NCI-H345 treated with DMSO at 0.1 percent for 48 hours (cell line): ENCODE measurements around the gene THBS2.
"Not testable (repeated sequence)": the region's sequence is repeated elsewhere in the genome, so short reads cannot be mapped to it uniquely, and the experiment has no call there.

Experiments
- DNase-seq: peaks from one replicate; lab custom pipeline; 2025; ENCODE audit not compliant: unreplicated experiment; lab: John Stamatoyannopoulos, UW

Gene THBS2

DNA sequence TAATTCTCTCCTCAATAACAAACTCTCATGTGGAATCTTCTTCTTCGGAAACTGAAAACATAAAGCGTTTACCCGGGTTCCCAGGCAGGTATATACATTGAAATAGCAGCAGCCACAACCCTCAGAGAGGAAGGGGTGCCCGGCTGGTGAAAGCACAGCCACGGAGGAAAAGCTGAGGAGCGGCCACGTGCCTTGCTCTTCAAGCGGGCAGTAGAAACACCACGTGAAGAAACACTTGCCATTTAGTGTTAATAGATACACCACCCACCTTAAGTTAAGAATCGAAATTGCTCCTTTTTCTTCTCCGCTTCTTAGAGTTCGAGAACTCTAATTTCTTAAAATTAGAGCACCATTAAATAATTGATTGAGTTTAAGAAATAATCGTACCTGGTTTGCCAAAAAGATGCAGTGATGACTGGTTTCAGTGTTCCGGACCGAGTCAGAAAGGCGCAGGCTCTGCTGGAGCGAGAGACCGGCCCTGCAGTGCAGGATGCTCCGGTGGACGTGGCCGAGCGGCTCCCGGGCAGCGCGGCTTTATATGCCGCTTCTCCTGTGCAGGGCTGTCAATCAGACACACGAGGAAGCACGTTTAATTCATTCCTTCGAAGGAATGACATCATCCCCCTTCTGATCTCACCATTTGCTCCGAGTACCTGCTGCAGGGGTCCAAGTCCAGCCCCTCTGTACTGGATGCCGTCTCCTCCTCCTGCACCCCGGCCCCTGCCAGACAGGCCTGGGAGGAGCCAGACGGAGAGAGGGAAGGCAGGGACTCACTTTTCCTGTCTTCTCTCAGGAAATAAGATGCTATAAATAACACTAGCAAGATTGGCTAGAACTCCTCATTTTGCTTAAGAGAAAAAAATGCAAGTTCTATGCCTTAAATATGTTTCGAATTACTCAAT is at the start of gene THBS2:
TSS of gene THBS2 (minus strand) at position 510 of the 902 bp plus-strand sequence. CDS start 3,062 bp downstream, outside the sequence.
- DNase-seq: no peak

DNA sequence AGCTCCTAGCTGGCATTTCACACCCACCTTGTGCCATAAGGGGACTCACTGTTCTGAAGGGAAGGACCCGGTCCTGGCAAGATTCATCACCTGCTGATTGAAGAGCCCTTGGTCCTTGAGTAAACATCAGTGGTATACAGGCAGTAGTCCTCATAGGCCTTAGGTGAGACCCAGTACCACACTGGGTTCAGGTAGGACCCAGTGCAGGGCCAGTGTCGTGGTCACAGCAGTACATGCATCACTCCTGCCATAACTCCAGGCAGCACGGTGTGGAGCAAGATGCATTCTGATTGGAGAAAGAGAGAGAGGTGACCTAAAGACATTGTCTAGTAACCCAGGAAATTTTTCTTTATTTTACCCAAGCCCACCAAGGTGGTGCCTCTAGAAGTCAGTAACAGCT is 49.1 kb upstream of the THBS2 start:
- no peak for DNase-seq

DNA sequence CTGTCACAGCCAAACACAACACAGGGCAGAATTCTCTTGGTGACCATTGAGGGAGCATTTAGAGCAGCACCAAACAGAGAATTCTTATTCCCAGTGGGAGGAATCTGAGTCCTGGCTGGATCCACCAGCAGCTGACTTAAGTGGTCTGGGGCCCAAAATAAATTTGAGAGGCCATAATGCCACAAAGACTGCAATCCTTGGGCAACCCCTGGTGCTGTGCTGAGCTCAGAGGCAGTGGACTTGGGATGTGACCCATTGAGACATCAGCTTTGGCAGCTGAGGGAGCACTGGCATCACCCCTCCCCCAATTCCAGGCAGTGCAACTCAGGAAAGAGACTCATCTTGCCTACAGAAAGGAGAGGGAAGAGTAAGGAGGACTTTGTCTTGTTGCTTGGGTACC is 48.6 kb upstream of the THBS2 start:
- DNase-seq: no peak

DNA sequence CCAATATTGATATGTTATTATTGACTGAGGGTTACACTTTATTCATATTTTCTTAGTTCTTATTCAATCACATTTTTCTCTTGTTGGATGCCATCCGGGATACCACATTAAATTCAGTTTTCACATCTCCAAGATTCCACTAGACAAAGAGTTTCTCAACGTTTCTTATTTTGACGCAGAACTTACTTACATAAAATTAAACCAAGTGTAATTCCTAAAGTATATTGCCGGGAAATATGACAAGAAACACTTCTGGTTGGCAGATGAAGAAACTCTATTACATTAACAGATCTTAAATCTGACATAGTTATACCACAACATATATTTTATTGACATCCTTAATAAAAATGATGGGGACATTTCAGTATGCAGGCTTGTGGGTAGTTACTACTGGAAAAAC is 47.3 kb upstream of the THBS2 start:
- no peak for DNase-seq

DNA sequence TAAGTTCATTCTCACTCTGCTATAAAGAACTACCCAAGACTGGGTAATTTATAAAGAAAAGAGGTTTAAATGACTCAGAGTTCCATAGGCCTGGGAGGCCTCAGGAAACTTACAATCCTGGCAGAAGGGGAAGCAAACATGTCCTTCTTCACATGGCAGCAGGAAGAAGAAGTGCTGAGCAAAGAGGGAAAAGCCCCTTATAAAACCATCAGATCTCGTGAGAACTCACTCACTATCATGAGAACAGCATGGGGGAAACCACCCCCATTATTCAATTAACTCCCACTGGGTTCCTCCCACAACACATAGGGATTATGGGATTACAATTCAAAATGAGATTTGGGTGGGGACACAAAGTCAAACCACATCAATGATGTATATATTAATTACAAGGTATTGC is 45.0 kb upstream of the THBS2 start:
- DNase-seq: not testable (repeated sequence)

DNA sequence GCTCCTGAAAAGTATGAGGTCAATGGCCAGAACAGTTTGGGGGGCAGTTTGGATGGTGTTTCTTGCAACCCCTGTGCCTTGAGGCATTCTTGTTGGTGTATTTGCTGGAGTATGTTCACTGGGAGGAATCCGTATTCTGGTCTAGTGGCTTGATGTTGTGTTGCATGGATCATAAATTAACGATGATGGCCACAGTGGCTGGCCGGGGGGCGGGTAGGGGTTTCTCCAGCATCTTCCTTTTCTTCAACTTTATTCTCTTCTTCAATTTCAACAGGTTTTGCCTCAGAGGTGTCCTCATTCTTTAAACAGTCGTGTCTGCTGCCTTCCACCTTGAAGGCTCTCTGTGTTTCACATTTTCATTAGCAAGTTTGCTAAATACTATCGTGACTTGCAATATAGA is 43.0 kb upstream of the THBS2 start:
- no peak for DNase-seq

DNA sequence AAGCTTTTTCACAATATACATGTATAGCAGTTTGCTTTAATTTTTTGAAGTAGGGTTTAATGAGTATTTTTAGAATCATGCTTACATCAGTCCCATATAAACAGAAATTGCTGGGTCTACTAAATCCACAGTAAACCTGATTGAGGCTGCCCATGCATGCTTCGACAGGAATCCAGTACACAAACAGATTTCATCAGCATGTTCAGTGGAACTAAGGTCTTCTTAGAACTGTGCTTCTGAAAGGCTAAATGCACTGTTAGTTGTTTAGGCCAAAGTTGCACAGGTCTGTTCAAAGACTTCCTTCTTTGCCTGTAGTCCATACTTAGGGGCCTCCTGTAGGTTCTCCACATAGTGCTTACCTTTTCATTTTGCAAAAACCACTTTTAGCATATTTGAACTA is 42.5 kb upstream of the THBS2 start:
- DNase-seq: no peak

DNA sequence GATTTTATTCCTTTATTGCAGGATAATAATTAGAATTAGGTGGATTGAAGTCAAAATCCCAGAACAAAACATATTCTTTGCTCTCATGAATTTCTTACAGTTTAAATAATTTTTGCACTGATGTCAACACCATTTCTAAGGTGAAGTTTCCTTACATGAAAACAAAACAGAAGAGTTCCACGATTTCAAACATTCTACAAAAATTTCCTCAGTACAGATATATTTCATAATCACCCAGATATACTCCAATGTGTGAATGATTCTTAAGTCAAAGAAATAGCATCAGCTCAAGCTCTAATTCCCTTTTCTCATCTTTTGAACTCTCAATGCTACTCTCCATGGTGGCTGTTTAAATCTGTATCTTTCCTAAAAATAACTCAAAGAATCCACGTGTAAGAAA is 39.5 kb upstream of the THBS2 start:
- DNase-seq: no peak

DNA sequence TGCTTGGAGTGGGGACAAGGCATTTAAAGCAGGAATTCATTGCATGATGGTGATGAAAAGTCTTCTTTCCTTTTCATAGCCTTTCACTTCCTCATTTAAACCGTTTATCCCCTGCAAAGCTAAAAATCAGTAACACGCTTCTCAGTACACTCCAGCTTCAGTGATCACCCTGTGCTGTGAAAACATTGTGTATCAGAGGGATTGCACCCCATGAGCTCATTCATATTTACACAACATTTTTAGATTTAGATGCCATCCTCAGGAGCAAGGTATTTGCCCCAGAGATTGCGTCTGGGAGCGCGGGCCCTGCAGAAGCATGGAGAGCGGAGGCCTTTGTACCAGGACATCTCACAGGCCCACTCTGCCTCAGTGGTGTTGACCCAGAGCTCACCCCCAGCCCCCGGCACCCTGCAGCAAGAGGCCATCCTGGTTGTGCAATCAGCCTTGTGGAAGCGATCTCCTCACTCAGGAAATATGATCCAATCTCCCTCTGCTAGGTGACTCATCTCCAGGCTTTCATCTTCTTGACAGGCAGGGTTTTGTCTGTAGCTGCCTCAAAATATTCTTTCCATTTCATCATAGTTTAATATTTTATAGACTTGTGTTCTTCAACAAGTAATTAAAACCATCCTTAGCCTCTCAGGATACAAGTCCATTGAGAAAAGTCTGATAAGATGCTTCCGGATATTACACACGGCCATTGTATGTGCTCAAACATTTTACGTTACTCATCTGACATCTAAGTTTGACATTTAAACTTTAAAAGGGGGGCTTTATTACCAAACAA is 38.9 kb upstream of the THBS2 start:
- DNase-seq: no peak

DNA sequence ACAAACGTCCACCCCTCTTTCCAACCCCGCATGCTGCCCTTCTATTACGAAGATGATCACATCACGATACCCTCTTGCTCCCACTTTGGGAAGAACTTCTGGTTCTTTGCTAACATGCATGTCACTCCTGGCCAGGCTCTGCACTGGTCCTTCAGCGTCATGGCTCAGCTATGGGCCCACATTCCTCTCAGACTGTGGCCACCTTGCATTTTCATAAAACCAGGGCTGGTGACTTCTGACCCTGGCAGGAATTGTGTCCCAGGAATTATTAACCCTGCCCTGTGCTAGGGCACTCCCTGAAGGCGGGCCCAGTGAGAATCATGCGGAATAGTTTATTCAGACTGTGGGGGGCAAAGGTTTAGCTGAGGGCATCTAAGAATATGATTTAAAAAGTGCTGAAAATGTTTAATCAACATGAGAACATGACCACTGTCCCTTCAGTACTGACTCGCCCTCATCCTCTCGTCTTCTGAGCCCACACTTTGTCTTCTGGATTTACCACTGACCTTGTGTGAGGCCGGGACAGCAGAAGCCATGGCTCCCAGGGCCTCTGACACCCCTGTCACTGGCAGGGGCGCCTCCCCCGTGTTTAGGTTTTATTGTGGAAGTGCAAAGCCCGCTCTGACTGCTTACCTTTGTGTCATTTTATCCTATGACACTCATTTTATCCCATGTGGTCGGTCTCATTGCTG is 38.1 kb upstream of the THBS2 start:
- no peak for DNase-seq

DNA sequence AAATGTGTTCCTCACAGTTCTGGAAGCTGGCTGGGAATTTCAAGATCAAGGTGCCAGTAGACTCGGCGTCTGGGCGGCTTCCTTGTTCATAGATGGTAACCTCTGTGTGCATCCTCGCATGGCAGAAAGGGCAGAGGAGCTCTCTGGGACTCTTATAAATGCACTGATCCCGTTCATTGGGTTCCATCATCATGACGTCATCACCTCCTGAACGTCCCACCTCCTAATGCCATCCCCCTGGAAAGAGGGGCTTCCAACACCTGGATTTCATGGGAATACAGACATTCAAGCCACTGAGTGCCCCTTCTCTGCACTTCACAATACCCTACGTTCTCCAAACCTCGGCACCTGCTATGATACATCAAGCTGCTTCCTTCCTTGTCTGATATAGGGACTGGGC is 37.5 kb upstream of the THBS2 start:
- DNase-seq: no peak

DNA sequence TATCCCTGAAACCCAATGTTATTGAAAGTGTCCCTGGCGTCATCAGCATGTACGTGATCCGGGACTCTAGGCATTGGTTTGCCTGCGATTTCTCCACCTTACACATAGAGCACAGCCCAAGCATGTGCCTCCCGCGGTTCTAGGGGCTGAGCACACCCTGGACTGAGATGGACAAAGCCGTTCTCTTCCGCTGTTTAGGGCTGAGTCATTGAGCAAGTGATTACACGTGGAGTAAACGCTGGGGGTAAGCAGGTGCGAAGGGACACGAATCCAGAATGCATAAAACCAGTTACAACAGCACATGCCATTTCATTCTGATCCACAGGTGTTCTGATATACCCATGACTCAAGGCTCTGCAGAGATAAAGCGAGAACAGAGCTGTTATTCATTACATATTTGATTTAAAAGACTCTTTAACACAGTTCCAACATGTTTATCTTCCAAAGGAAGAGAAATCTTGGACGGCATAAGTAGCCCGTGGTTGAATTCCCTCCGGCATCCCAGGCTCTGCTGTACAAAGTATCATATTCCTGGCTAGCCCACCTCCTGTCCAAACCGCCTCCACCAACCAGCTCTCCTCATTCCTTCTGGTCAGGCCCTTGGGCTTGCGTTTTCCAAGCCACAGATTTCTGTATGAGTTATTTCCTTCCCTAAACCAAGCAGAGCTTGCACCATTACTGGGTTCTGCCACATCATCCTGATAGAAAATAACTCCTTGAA is 36.1 kb upstream of the THBS2 start:
- DNase-seq: no peak

DNA sequence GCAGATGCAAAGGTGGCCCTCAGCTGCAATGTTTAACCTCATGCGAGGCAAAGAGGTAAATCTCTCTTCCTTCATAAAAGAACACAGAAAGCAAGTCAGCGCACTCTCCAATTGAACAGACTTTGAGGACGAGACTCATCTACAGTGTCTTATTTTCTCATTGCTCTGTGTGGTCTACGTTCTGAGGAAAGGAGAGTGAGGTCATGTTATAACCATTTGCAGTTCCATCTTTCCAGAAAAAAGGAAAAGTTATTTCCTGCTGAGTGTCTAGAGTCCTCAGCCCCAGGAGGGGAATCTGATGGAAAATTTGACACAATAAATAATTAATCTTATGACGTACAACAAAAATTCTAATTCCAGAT is 35.6 kb upstream of the THBS2 start:
- DNase-seq: no peak

DNA sequence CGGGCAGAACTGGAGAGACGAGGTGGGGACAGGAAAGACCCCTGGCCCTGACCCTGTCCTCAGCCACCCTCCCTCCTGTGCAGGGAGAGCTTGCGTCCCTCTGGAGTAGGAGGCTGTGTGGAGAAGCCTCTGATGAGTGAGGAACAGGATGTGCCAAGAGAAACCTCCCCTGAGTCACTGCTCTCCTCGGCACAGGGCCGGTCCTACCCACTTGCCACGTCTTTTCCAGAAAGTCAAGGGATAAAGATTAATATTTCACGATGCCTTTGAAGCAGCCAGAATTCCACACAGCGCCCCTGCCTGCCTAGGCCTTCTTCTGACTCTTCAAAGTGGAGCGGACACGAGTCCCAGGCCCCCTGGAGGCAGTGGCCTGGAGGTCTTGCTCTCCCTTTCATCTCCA is 34.9 kb upstream of the THBS2 start:
- DNase-seq: no peak

DNA sequence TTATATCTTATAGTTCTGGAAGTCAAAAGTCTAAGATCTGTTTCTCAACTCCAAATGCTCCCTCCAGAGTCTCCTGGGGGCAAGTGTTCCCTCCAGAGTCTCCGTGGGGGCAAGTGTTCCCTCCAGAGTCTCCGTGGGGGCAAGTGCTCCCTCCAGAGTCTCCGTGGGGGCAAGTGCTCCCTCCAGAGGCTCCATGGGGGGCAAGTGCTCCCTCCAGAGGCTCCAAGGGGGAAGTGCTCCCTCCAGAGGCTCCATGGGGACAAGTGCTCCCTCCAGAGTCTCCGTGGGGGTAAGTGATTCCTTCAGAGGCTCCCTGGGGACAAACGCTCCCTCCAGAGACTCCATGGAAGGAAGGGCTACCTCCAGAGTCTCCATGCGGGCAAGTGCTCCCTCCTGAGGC is 34.0 kb upstream of the THBS2 start:
- DNase-seq: no peak

DNA sequence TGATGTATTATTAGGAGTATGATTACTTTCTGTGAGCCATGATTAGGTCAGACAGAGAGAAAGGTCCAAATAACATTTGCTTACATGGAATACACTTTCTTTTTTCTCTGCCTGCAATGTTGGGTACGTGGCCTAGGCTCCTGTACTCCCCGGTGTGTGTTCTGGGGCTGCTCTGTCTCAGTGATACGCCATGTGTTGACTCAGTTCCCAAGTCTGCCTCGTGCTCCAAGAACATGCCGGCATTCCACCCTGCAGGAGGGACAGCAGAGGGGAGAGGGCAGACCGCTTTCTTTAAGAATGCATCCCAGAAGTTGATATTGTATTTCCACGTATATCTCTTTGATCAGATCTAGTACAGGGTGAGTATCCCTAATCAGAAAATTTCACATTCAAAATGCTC is 33.3 kb upstream of the THBS2 start:
- no peak for DNase-seq

DNA sequence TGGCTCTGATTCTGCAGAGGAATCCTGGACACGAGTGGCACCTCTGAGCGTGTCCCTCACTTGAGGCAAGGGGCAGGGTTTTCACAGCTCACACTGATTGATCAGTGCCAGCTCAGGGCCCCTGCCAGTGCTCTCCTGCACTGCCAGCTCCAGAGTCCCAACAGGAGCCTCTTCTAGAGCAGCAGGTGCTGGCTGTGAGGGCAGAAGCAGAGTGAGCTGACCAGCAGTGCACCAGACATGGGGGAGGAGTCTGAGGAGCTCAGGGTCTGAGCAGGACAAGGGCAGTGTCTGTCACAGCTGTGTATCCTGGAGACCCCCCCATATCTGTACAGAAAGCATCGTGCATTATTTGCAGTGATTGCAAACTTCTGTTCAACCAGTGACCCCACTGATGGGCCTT is 31.5 kb upstream of the THBS2 start:
- DNase-seq: no peak

DNA sequence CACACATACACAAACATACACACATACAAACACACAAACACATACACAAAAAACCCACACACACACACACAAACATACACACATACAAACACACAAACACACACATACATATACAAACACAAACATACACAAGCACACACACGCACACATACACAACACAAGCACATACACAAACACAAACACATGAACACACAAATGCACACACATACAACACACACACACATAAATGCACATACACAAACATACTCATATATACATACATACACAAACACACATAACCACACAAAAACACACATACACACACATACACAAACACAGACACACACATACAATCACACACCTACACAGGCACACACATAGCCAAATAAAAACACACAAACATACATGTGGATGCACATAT is 30.3 kb upstream of the THBS2 start:
- DNase-seq: no peak

DNA sequence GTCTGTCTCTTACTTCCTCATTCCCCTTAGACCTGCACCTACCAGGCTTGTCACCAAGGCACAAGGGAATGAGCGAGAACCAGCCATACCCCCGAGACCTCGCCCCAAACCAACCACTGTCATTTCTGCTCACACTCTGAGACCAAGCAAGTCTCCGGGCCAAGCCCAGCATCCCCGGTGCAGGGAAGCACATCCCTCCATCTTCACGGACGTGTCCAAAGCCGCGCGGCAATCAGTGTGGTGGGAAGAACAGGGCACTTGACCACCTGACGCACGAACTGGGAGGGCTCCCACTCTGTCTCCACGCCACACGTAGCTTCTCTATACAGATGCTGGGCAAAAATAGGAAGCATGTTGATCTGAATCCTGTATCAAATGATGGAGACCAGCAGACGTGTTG is 28.4 kb upstream of the THBS2 start:
- no peak for DNase-seq

DNA sequence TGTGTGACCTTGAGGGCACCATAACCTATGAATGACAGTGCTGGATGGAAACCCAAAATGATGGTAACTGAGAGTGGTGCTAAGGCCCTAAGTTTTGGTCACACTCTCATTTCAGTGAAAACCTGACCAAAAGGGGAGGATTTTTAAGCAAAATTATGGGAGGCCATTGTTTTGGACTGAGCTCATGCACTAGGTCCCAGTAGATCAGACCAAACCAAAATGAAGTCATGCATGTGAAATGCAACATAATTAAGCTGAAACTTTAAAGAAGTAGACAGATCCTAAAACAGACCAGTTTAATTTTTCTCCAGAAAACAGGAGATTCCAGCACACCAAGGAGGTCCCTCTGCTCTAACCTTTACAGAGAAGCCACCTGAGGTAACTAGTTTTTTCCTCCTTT is 24.0 kb upstream of the THBS2 start:
- DNase-seq: no peak

DNA sequence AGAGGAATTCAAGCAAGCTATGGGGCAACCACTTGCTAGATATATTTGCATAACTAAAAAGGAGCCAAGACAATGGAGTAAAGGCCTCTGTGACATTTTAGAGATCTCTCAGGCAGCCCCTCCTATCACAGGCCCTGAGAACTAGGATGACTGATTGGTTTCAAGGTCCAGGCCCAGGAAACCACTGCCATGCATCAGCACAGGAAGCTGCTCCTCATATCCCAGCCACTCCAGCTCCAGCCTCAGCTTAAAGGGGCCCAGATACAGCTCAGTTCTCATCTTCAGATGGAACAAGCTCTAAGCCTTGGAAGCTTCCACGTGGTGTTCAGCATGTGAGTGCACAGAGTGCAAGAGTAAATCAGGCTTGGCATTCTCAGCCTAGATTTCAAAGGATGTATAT is 21.1 kb upstream of the THBS2 start:
- no peak for DNase-seq
